Ramos (cell line): ENCODE measurements around the gene HNRNPC.
"Not testable (repeated sequence)": the region's sequence is repeated elsewhere in the genome, so short reads cannot be mapped to it uniquely, and the experiment has no call there.

ENCODE experiments used
- in situ Hi-C: fragments of 300-500 bp; cut with MboI; formaldehyde crosslinking; loops from one replicate; pipeline ENCODE4 v1.14.3; 2022; ENCODE audit warnings: low sequenced_read_pairs; ENCODE audit not compliant: unreplicated experiment

Gene HNRNPC

GRCh38 chr14:21248739-21249411 is 20.4 kb downstream of the HNRNPC start:
- in situ Hi-C loops: no loop called here

DNA sequence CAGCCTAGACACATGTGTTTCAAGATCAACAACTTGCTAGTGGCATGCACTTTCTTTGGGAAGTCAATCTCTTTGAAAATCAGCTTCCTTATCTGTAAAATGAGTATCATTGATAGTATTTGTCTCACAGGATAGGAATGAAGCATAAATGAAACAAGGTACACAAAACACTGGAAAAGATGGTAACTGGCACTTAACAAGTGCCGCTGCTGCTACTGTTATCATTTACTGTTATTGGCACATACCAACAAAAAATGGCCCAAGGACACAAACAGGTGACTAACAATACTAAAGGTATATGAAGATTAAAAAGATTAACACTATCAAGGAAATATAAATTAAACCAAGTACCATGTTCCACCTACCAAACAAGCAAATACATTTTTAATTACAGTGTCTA is 20.9 kb downstream of the HNRNPC start:
- in situ Hi-C loops: no loop called here

DNA sequence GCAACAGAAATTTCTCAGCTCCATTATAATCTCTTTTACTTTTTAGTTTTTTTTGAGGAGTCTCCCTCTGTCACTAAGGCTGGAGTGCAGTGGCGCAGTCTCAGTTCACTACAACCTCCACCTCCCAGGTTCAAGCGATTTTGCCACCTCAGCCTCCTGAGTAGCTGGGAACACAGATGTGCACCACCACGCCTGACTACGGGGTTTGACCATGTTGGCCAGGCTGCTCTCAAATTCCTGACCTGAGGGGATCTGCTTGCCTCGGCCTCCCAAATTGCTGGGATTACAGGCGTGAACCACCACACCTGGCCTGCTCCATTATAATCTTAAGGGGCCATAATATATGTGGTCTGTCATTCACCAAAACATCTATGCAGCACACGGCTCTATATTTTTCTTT is 23.4 kb downstream of the HNRNPC start:
- in situ Hi-C loops: no loop called here

- in situ Hi-C loops: no loop called here
Observed at GRCh38 chr14:21244544-21244943, 24.7 kb downstream of the HNRNPC start.

GRCh38 chr14:21241218-21241819 is 27.9 kb downstream of the HNRNPC start:
- in situ Hi-C loops: no loop called here

GRCh38 chr14:21240417-21240816 is 28.8 kb downstream of the HNRNPC start:
- in situ Hi-C loops: no loop called here

DNA sequence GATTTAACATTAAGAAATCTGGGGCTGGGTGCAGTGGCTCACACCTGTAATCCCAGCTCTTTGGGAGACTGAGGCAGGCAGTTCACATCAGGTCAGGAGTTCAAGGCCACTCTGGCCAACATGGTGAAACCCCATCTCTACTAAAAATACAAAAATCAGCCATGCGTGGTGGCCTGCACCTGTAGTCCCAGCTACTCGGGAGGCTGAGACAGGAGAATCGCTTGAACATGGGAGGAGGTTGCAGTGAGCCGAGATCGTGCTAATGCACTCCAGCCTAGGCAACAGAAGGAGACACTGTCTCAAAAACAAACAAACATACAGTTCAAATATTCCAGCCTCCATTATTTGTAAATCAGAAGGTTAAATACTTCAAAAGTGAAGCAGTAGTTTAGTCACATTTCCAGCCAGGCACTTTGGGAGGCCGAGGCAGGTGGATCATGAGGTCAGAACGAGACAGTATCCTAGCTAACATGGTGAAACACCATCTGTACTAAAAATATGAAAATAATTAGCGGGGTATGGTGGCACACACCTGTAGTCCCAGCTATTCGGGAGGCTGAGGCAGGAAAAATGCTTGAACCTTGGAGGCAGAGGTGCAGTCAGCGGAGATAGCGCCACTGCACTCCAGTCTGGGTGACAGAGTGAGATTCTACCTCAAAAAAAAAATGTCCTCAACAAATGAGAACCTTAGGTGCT is 30.3 kb downstream of the HNRNPC start:
- in situ Hi-C loops: no loop called here

DNA sequence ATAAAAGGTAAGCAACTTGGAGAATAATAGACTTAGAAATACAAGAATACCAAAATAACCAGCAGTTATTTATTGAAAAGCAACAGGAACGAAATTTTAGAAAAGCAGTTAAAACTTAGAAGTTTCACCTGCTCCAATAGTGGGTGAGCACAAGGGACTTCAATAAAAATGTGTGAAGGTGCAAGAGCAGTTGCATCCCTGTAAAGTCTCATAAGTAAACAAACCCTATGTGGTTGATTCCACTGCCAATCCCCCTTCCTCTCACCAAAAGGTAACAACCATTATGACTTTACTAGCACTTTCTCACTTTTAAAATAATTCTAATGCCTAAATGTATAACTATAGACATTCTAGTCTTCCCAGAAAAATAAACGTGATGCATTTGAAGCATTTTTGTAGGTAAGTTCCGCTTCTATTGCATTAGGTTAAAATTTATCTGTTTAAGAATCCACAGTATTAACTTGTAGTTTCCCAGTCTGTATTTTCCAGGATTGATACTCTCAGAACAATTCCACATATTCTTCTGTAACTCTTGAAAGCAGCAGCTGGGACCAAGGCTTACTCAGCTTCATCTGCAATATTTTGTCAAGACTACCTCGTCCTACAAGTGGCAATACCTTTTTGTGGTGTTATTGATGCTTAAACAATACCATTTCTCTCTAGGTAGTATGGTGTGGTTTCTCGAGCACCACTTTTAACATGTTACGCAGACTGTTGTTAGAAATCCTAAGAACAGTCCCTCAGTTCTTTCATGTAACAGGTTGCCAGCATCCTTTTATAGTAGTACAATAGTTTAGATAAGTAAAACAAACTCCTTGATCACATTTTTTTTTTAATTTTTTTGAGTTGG is 32.1 kb downstream of the HNRNPC start:
- in situ Hi-C loops: no loop called here

GRCh38 chr14:21234112-21234511 is 35.1 kb downstream of the HNRNPC start:
- in situ Hi-C loops: no loop called here

DNA sequence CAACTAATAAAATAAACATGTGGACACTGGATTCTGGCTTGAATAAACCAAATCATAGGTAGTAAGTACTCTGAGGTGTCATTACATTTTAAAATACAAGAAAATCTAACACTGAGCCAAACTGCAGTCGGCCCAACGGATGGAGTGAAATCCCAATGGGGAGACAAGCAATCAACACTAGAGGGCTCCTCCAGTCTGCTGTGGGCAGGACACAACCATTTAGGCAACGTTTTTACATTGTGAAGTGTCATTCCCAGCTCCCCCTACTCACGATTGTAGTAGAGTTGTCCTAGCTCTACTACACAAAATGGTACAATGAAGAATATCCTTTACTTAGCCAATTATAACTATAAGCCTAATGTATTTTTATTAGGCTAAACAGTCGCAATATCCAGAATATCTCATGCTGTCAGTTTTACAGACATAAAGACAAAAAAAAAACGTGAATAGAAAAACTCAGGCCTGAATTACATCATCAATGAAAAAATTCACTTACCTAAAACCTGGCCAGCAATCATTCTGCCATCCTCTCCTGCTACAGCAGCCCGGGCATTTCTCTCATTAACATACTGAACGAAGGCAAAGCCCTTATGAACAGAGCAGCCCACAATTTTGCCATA is 35.7 kb downstream of the HNRNPC start:
- in situ Hi-C loops: no loop called here

- in situ Hi-C loops: no loop called here
Observed at GRCh38 chr14:21231020-21231652, 38.1 kb downstream of the HNRNPC start.

DNA sequence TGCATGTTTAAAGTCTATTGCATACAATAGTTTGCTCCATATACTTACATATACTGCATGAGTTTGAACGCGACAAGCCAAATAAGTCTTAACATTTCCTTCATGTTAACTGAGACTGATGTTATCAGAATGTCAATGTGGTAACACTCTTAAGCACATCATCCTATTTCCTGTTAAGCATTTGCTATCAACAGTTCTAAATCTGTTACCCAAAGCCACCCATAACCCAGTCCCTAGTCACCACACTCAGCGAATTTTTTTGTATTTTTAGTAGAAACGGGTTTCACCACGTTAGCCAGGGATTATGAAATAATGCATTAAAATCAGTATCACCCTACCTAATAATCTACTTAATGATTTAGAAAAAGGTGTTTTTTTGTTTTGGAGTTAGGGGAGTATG is 39.4 kb downstream of the HNRNPC start:
- in situ Hi-C loops: no loop called here

DNA sequence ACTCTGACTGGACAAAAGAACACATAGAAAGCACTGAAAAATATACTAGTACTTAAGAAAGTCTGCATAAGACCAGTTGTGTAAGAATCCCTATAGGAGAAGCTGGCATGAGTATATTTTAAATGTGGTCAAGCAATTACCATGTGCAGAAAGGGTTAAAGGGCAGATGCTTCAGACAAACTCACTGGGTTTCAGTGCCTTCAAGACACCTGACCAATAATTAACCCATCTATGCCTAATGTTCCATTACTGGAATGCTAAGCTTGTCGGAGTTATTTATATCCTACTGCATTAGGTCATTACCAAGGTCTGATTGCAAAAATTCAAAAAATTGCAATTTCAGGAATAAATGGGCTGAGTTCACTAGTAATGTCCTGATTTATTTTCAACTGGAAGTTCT is 41.3 kb downstream of the HNRNPC start:
- in situ Hi-C loops: no loop called here

DNA sequence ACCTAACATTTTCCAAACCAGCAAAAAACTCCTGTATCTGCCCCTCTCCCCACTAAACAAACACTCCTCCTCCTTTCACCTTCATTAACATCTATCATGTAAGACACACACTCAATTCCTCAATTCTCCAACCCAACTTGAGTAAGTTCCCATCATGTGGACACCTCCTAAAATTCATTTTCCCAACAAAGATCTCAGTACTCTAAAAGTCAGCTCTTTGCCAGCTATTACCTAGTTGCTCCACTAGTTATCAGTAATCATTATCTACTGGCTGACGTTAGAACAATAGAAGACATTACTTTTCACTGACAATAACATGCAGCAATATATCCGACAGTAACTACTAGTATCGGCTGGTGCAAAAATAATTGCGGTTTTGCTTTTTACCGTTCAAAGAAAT is 42.1 kb downstream of the HNRNPC start:
- in situ Hi-C loops: no loop called here

GRCh38 chr14:21226467-21226866 is 42.8 kb downstream of the HNRNPC start:
- in situ Hi-C loops: no loop called here

GRCh38 chr14:21225164-21225563 is 44.1 kb downstream of the HNRNPC start:
- in situ Hi-C loops: not testable (repeated sequence)

- in situ Hi-C loops: no loop called here
Observed at GRCh38 chr14:21220874-21221477, 48.3 kb downstream of the HNRNPC start.

GRCh38 chr14:21219561-21220111 is 49.6 kb downstream of the HNRNPC start:
- in situ Hi-C loops: no loop called here

- in situ Hi-C loops: no loop called here
Observed at GRCh38 chr14:21219120-21219519, 50.1 kb downstream of the HNRNPC start.
